GM15510 (cell line): Measurements from ENCODE around the gene CLDN6.
A peak's percentile ranks its signal among the peaks of the same experiment; 100 is the strongest.

ENCODE experiments used
- POLR2A ChIP-seq: IDR thresholded peaks from 3 replicates; pipeline ENCODE4 v1.6.1; 2011; ENCODE audit warnings: borderline replicate concordance; ENCODE audit not compliant: insufficient read length; ENCODE audit errors: extremely low read depth

Gene CLDN6

DNA sequence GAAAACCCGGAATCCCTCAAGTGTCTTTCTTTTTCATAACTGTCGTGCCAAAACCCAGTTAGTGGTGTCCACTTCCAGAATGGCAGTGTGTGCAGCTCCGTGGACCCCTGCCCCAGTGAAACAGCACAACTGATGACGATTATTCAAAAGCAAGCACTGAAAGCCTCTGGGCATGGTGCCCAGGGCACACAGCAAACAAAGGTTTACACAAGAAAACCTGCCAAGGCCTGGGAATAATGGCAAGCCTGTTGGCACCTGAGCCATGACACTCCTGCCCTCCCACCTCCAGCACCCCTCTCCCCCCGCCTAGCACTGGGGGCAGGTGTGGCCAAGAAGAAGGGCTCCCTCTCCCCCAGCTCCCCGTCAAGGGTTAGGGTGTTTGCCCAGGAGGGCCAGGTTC, 40.5 kb downstream of the CLDN6 start:
- no peak for TF ChIP-seq POLR2A

DNA sequence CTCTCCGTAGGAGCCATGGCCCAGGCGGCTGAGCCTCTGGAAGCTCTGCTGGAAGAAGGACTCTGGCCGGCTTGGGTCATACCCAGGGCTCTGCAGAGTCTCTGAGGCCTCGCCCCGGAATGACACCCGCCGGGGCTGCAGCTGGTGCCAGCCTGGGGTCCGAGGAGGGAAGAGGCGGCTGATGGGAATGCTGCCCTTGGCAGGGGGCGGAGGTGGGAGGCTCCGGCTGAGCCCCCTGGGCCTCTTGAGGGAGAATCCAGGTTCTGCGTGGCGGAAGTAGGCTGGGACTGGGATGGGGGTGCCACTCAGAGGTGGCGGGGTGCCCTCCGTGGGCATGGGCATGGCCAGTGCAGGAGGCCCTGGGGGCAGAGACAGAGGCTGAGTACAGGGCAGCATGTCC, 41.3 kb downstream of the CLDN6 start:
- TF ChIP-seq POLR2A, result no peak

DNA sequence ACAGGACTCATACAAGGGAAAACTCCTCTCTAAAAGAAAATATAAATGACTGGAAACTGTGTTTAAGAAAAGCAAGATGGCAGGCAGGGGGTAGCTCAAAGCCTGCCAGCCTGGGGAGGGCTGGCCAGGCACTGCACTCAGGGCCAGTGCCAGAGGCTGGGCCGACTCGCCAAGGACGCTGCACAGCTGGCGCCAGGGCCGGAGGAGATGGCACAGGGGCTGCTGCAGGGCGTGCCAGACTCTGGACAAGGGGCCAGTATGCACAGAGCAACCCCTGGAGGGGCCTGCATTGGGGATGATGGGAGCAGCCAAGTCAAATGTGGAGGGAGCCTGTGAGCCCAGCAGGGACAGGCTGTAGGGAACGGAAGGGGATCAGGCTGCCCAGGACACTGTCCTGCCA, 41.8 kb downstream of the CLDN6 start:
- TF ChIP-seq POLR2A, result no peak

DNA sequence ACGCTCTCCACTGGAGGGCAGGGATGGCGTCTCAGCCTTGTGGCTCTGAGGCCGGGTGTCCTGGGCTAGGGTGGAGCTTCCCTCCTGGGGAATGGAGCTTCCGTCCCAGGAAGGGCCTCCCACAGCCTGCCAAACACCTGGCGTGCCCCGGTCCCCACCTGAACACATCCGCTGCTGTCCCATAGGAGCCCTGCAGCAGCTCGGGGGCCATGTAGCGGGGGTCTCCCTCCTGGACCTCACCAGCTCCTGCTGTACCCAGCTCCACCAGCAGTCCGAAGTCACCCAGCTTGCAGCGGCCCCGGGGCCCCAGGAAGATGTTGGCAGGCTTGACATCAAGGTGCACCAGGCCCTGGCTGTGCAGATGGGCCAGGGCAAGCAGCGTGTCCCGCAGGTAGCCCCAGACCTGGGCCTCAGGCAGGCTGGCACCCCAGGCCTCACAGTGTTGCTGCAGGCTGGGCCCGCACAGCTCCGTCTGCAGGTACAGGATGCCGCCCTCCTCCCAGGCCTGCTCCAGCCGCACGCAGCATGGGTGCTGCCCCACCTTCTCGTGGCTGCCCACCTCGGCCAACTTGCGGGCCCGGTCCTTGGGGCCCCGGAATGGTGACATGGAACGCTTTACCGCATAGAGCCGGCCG, 42.7 kb downstream of the CLDN6 start:
- no peak for TF ChIP-seq POLR2A

DNA sequence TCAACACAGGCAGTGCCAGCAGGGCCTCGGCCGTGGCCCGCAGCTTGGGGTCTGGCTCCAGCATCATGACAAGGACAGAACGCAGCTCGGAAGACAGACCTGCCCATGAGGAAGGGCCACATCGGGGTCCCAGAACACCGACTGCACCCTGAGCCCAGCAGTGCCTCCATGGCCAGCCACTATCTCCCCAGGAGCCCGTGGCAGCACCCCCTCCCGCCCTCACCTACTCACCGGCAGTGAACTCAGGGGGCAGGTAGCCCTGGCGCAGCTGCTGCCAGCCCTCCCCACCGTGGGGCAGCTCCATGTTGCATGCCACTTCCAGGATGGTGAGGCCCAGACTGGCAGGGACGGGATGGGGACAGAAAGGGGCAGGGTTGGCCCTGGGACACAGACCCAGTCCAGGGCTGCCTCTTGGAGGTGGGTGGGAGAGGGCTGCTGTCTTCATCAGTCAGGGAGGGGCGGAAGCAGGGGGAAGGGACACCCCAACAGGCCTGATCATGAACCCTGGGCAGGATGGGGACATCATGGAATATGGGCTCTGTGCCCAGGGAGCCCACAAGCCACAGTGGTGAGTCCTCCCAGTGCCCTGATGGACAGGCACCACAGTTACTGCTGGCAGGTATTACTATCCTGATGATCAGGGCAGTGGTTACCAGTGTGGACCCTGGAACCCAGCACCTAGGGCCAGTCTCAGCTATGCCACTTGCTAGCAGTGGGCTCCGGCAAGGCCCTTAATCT, 43.5 kb downstream of the CLDN6 start:
- no peak for TF ChIP-seq POLR2A

DNA sequence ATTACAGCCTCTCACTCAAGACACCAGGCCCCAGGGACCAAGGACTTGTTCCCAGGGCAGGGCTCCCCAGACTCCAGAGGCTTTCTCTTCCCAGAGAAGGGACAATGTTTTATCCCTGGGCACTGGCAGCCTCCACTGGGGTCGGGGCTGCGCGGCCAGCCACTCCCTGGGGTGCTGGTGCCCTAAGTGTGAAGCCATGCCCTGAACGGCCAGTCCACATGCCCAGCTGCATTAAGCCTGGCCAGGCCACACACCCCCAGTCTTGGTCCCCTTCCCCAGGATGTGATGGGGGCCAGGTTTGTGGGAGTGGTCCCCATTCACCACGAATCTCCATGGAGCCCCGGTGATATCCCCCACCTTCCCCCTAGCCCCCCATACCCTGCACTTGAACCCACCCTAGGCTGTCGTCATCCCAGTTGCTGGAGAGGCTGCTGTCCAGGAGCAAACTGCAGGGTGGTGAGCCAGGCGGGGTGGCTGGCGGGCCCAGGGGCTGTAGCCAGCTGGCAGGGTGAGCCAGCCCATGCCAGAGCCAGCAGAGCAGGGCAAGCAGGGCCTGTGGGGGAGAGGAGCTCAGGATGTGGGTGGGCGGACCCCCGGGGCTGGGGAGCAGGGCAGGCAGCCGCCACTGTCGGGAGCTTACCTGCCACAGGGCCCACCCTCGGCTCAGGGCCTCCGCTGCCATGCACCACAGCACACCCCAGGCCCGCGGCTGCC, 44.2 kb downstream of the CLDN6 start:
- TF ChIP-seq POLR2A, result no peak

DNA sequence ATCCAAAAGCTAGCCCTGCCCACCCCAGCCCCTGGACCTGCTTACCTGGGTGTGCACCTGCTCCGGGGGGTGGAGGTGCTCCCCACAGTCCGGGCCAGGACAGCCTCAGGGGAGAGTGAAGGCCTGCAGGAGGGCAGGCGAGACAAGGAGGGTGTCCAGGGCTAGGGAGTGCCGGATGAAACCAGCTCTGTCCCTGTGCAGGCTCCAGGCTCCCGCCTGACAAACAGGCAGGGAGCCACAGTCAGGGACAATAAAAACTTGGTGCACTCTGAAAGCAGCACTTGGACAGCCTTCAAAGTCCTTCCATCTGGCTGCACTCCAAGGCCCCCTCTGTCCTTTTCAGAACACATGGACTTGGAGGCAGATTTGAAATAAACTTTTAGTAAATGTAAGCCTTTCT, 44.9 kb downstream of the CLDN6 start:
- no peak for TF ChIP-seq POLR2A

DNA sequence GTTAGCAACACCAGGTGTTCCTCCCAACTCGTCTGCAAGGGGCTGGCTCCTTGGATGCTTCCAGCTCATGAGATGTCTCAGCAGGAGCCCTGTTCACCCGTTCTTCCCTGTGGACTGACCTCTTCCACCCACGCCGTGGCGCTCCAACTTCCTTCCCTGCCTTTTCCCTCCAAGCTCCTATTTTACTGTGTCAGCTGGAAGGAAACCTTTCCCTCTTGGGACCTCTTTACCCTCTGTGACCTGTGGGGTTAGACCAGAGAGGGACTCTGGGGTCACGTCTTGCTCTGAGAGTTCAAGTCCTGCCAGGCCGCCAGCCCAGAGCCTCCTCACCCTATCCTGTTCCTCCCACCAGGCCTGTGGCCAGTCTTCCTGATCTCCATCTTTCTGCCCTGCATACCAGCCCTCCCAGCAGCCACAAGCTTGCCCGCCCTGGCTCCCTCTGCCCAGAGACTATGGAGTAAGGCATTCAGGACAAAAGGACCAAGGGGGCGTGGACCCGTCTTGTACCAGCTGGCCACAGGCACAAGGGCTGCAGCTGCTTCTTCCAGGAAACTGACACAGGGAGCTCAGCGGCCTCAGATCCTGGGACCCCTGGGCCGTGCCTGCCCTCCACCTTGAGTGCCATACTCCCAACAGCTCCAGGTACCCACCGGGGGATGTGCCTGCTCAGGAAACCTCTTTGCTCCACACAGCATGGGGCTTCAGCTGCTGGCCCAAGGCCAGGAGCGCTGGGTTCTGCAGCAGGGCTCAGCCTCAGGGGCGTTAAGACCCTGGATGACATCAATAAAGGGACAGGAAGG, 45.8 kb downstream of the CLDN6 start:
- no peak for TF ChIP-seq POLR2A

DNA sequence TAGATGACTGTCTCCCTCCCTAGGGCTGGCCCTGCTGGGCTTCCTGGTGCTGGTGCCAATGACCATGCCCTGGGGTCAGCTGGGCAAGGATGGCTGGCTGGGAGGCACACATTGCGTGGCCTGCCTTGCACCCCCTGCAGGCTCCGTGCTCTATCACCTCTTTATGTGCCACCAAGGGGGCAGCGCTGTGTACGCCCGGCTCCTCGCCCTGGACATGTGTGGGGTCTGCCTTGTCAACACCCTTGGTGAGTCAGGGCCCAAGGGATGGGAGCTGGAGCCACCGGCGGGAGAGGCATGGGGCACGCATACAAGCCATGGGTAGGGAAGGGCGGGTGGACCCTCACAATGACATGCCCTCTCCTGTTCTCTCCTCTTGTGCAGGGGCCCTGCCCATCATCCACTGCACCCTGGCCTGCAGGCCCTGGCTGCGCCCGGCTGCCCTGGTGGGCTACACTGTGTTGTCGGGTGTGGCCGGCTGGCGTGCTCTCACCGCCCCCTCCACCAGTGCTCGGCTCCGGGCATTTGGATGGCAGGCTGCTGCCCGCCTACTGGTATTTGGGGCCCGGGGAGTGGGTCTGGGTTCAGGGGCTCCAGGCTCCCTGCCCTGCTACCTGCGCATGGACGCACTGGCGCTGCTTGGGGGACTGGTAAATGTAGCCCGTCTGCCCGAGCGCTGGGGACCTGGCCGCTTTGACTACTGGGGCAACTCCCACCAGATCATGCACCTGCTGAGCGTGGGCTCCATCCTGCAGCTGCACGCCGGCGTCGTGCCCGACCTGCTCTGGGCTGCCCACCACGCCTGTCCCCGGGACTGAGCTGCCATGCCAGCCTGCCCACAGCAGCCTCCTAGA, 46.6 kb downstream of the CLDN6 start:
- TF ChIP-seq POLR2A, result peak; percentile 13

DNA sequence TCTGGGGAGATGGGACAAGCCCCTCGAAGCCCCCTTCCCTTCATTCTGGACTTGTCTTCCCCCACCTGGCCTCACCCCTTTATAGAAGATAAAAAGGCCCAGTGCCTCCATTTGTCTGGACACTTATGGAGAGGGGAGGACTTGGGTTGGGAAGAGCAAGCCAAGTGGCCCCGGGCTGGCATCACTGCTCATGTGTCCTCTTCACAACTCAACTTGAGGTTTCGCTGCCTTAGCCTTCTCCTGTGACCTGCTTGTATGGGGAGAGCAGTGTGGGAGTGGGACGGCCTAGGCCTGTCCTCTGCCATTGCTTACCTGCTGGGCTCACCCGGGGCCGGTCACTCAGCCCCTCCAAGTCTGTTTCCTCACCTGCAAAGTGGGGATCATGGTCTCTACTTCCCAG, 47.4 kb downstream of the CLDN6 start:
- TF ChIP-seq POLR2A, result no peak

DNA sequence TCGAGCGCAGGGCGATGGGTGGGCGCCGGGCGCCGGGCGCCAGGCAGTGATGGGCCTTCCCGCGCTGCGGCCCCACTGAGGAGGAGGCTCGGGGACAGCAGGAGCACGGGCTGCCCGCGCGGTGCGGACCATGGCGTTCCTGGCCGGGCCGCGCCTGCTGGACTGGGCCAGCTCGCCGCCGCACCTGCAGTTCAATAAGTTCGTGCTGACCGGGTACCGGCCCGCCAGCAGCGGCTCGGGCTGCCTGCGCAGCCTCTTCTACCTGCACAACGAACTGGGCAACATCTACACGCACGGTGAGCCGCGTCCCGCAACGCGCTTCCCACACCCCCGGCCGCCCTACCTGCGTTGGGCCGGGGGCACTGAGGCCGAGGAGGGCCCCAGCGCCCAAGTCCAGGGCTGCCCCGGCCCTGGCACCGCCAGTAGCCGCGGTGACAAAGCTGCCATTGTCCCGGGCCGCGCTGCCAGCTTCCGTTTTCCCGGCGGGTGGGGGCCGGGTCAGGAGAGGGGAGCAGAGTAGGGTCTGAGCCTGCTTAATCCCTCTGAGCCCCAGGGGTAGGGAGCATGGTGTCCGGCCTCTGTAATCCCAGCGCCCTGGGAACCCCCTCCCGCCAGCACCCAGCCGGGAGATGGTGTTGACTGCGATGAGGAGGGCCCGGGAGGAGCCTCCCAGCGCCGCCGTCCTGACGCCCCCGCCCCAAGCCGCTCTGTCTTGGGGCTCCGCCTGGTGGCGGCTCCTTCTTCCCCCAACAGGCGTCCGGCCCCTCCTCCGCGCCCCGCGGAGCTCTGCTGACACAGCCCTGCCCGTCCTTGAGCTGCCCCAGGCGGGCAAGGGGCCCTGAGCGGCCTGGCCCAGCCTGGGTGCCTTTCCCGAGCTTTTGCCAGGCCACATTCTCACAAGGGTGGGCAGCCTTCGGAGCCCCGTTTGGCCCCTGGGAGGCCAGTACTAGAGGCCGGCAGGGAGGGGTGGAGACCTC, 48.1 kb downstream of the CLDN6 start:
- TF ChIP-seq POLR2A, result peak; percentile 47

DNA sequence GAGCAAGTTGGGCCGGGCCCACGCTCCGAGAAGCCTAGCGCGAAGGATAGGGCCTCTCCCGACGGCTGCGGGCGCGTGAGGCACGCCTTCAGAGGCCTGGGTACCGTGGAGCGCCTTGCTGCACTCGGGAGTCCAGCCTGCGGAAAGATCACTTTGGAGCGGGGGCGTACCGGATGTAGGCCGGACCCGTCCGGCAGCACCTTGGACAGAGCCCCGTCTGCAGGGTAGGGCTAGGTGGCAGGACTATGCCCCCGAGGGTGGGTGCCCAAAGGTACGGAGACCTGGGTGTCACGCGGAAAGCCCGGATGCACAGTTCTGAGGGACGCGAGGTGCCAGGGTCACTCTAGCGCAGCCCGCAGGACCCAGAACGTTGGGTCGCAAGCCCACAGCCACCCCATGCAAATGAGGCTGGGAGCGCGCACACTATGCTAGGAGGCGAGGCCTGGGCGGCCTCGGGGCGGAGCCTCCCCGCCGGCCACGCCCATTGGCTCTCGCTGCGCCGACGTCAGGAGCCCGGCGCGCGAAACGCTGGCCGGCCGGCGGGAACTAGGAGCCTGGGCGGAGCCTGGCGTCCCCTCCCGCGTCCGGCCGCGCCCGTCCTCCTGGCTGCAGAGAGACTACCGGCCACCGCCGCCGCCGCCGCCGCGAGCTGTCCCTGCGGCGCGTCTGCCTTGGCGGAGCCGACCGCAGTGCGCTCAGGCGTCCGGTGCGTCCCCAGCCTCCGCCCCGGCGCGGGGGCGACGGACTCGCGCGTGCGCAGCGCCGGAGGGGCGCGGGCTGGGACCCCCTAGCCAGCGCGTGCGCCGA, 49.0 kb downstream of the CLDN6 start, which contains the start of gene PAQR4:
PAQR4 (plus strand) TSS at position 611 of the 807 bp plus-strand sequence. CDS start 327 bp downstream, outside the sequence.
- TF ChIP-seq POLR2A, result peak; percentile 56

DNA sequence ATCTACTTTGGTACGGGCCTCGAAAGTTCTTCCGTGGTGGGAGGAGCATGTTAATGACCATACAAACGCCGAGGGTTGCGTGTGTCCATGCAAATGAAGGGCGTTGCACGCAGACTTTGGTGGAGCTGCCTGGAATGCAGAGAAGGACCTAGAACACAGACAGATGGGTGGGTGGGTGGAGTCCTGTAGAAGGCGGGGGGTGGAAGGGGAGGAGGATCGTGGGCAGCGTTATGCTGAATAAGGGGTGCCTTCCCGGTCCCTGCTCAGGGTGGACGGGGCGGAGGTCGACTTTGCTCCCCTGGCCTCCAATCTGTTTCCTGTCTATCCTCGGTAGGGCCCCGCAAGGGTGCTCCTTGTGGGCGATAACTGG, 49.6 kb downstream of the CLDN6 start:
- no peak for TF ChIP-seq POLR2A

DNA sequence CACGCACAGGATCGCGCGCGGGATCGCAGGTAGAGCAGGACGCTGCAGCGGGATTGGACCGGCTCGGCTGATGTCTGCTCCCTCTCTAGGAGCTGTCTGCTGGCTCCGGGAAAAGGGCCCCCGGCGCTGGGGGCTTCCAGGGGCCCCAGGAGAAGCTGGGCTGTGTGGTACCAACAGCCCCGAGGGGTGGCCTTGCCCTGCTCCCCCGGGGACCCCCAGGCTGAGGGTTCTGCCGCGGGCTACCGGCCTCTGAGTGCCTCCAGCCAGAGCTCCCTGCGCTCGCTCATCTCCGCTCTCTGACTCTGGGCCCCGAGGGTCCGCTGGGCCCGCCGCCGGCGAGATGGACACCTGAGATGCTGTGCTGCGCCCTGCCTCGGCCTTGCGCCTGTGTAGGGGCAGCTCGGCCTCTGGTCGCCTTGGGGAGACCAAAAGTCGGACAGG, 50.2 kb downstream of the CLDN6 start:
- TF ChIP-seq POLR2A, result no peak
